NCI-H1694 treated with DMSO at 0.1 percent for 48 hours (cell line): ENCODE results near the gene YRDC.

ENCODE experiments used
- DNase-seq: peaks from one replicate; lab custom pipeline; 2025; lab: John Stamatoyannopoulos, UW

The YRDC gene

GRCh38 chr1:37807555-37808368 is at the start of gene YRDC, which contains the start of gene C1orf122:
TSS of gene YRDC (minus strand) at chr1:37808208. CDS start at chr1:37808180, 28 bp downstream.
TSS of gene C1orf122 (plus strand) at chr1:37807790. CDS start at chr1:37808405, 615 bp downstream.
- DNase-seq, result peak; percentile 82

GRCh38 chr1:37854406-37854805 is 46.4 kb upstream of the YRDC start:
- no peak for DNase-seq

- no peak for DNase-seq
Observed at GRCh38 chr1:37853157-37853556, 45.1 kb upstream of the YRDC start.

- DNase-seq, result no peak
Observed at GRCh38 chr1:37851782-37852210, 43.8 kb upstream of the YRDC start.

- no peak for DNase-seq
Observed at GRCh38 chr1:37851262-37851661, 43.3 kb upstream of the YRDC start.

GRCh38 chr1:37850352-37850955 is 42.4 kb upstream of the YRDC start:
- DNase-seq, result no peak

- no peak for DNase-seq
Observed at GRCh38 chr1:37849480-37849879, 41.5 kb upstream of the YRDC start.

GRCh38 chr1:37846647-37847339 is 38.8 kb upstream of the YRDC start:
- no peak for DNase-seq

- DNase-seq, result no peak
Observed at GRCh38 chr1:37845786-37846185, 37.8 kb upstream of the YRDC start.

GRCh38 chr1:37845049-37845646 is 37.1 kb upstream of the YRDC start:
- DNase-seq, result no peak

- DNase-seq, result no peak
Observed at GRCh38 chr1:37844536-37844935, 36.5 kb upstream of the YRDC start.

- no peak for DNase-seq
Observed at GRCh38 chr1:37841652-37842051, 33.6 kb upstream of the YRDC start.

GRCh38 chr1:37840711-37841110 is 32.7 kb upstream of the YRDC start:
- no peak for DNase-seq

- no peak for DNase-seq
Observed at GRCh38 chr1:37839676-37840075, 31.7 kb upstream of the YRDC start.

- no peak for DNase-seq
Observed at GRCh38 chr1:37836788-37837187, 28.8 kb upstream of the YRDC start.

GRCh38 chr1:37831809-37832208 is 23.8 kb upstream of the YRDC start:
- no peak for DNase-seq

- DNase-seq, result no peak
Observed at GRCh38 chr1:37831109-37831508, 23.1 kb upstream of the YRDC start.

GRCh38 chr1:37828410-37829074 is 20.5 kb upstream of the YRDC start:
- no peak for DNase-seq

GRCh38 chr1:37825506-37825905 is 17.5 kb upstream of the YRDC start:
- DNase-seq, result no peak

GRCh38 chr1:37824001-37824400 is 16.0 kb upstream of the YRDC start:
- no peak for DNase-seq

GRCh38 chr1:37822906-37823815 is 15.2 kb upstream of the YRDC start:
- DNase-seq, result no peak
